SK-N-MC (cell line): ENCODE results near the gene PLBD2.

Experiments used
- EZH2 ChIP-seq: fragments of 200-600 bp; sonication (generic); IDR thresholded peaks from one replicate; pipeline ENCODE4 v1.6.1; 2017; ENCODE audit warnings: antibody characterized with exemption
- POLR2AphosphoS5 ChIP-seq: IDR thresholded peaks from 2 replicates; pipeline ENCODE4 v1.6.1; 2012; ENCODE audit warnings: mild to moderate bottlenecking, low read depth, low read length, borderline replicate concordance

DNA sequence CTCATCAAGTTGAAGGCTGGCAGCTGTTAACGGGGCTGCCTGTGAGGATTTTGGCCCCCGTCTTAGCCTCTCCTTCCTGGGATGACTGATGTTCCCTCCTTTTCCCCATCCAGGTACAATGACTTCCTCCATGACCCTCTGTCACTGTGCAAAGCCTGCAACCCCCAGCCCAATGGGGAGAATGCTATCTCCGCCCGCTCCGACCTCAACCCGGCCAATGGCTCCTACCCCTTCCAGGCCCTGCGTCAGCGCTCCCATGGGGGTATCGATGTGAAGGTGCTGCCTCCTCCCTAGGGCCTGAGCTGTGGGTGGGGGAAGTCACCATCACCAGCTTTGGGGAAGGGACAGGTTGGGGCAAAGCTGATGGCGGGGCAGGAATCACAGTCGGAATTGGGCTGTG, 29.2 kb downstream of the PLBD2 start:
- TF ChIP-seq EZH2 (no peak), POLR2AphosphoS5 (no peak)
